Measurements from ENCODE around the gene EIF3L. TPM values are rescaled to one million over a fixed set of nuclear protein-coding genes. Genes with fewer than 3 reads are reported as not detected.

The EIF3L gene
- total and polyA plus RNA-seq, 10 of the 15 experiments (the other 5 are each of a cell fraction or from before 2014, with no cell fraction given) = 294 to 1,037 (median 618) TPM

GRCh38 chr22:37891926-37892325 lies 42.7 kb downstream of the EIF3L start:
- no peak for ATAC-seq
- Histone ChIP-seq H3K4me1 (ENCODE audit: control insufficient read depth, insufficient read depth, low read length) (peaks cover 10% of the 10 kb centered on the region), H4K20me1 (ENCODE audit: control insufficient read depth, insufficient read depth) (no peaks in the 10 kb centered on the region), H3K9ac (ENCODE audit: control insufficient read depth, insufficient read depth, low read length) (no peak overlapping the region), H3K4me3 (no peak overlapping the region), H3K36me3 (ENCODE audit: control insufficient read depth in 2 of 2, insufficient read depth in 2 of 2, low read length in 1 of 2) (peaks cover 13% of the 10 kb centered on the region in 2 experiments), H3K27ac (ENCODE audit: control insufficient read depth, insufficient read depth) (no peak overlapping the region), H3K79me2 (ENCODE audit: control insufficient read depth, insufficient read depth, low read length) (no peaks in the 10 kb centered on the region), H3K27me3 (replicated peaks in 1 of 2; ENCODE audit: control insufficient read depth in 2 of 2, insufficient read depth in 2 of 2, low read length in 1 of 2) (no peaks in the 10 kb centered on the region), H3K4me2 (ENCODE audit: control insufficient read depth, insufficient read depth) (no peak overlapping the region), H3K9me3 (replicated peaks; ENCODE audit: control insufficient read depth, insufficient read depth, low read length) (no peaks in the 10 kb centered on the region), H2AFZ (ENCODE audit: control insufficient read depth, low read depth, low read length) (no peak overlapping the region)
- ChIA-PET RAD21 (ENCODE audit: unreplicated experiment) (no interaction called here), CTCF (no interaction called here), POLR2A (no interaction called here), SMC1A (ENCODE audit: uncharacterized antibody, unreplicated experiment) (interaction anchor here (1.0 to 1.3 kb wide), 2 partner anchors 11 to 62 kb away, joined by 3 read pairs; partner anchors contain the start of genes C22orf23 and POLR2F)
- no peak for FAIRE-seq
- WGBS (ENCODE audit: insufficient coverage, insufficient replicate concordance, low lambda C conversion rate, missing lambda C conversion rate) = 84% methylated on average over 3 of the region's 3 CpGs
- in situ Hi-C loops (cut with MboI) (no loop called here), intact Hi-C loops (cut with micrococcal nuclease; ENCODE audit: unreplicated experiment) (no loop called here)
- no TSS peak for BruUV-seq (replicated peaks)
- DNase-seq (ENCODE audit: low read depth, low spot score) = no peak
- no peak for TF ChIP-seq PAX8 (IDR thresholded peaks at IDR 0.05)
- no peak for TF ChIP-seq CREM (IDR thresholded peaks at IDR 0.05; ENCODE audit: low read depth)
- TF ChIP-seq CBX5 (IDR thresholded peaks at IDR 0.05; ENCODE audit: low read depth) = no peak
- TF ChIP-seq ZNF687 (IDR thresholded peaks at IDR 0.05) = no peak
- no peak for TF ChIP-seq TAF1 (IDR thresholded peaks at IDR 0.05; ENCODE audit: borderline replicate concordance, low read depth, low read length)
- TF ChIP-seq ATF3 (IDR thresholded peaks at IDR 0.05; ENCODE audit: borderline replicate concordance, extremely low read depth, low read depth, low read length) = no peak
- TF ChIP-seq CUX1 (IDR thresholded peaks at IDR 0.05; ENCODE audit: insufficient replicate concordance, low read depth, low read length) = no peak
- TF ChIP-seq TARDBP (IDR thresholded peaks at IDR 0.05; ENCODE audit: borderline replicate concordance) = no peak
- TF ChIP-seq ZNF24 (IDR thresholded peaks at IDR 0.05) = no peak
- TF ChIP-seq ZNF274 (IDR thresholded peaks at IDR 0.05; ENCODE audit: insufficient read depth, insufficient read length) = no peak
- no peak for TF ChIP-seq JUND (IDR thresholded peaks at IDR 0.05; ENCODE audit: low read depth, low read length)
- TF ChIP-seq NBN (IDR thresholded peaks at IDR 0.05) = no peak
- TF ChIP-seq NR2C1 (IDR thresholded peaks at IDR 0.05) = no peak
- TF ChIP-seq CEBPB (IDR thresholded peaks at IDR 0.05; ENCODE audit: borderline replicate concordance in 1 of 2, low read depth in 2 of 2, low read length in 2 of 2) = no peak
